Keratinocyte (primary cell): Measurements from ENCODE around the gene CANX. TPM values are rescaled to one million over a fixed set of nuclear protein-coding genes. Genes with fewer than 3 reads are reported as not detected.
"Not testable (repeated sequence)": the region's sequence is repeated elsewhere in the genome, so short reads cannot be mapped to it uniquely, and the experiment has no call there.

Source experiments
- DNase-seq: peaks from one replicate; pipeline ENCODE4 v3.0.0-alpha.2; 2011; ENCODE audit warnings: low read depth, missing footprints, low spot score
- FAIRE-seq: peaks from 2 replicates; lab custom pipeline; 2011; peaks lifted over from hg19 to GRCh38; lab: Jason Lieb, UNC
- H2AFZ ChIP-seq: 2 replicates; pipeline ENCODE4 v1.6.0; 2012; ENCODE audit warnings: low read length, control low read depth, inconsistent platforms; ENCODE audit not compliant: control insufficient read depth
- H3K27ac ChIP-seq: 2 replicates; pipeline ENCODE4 v1.5.1; 2011; ENCODE audit warnings: low read length; ENCODE audit not compliant: control insufficient read depth, insufficient read depth
- H3K27me3 ChIP-seq: 3 replicates; pipeline ENCODE4 v1.6.0; 2011; ENCODE audit warnings: low read length; ENCODE audit not compliant: control insufficient read depth, insufficient read depth; ENCODE audit errors: extremely low read depth
- H3K36me3 ChIP-seq, 2 experiments: 2 replicates in 1 of 2; 3 replicates in 1 of 2; pipeline ENCODE4 v1.5.1; 2011; ENCODE audit warnings: low read length in 2 of 2, mild to moderate bottlenecking in 1 of 2; ENCODE audit not compliant: control insufficient read depth in 2 of 2, insufficient read depth in 2 of 2; ENCODE audit errors: extremely low read depth in 1 of 2
- H3K4me1 ChIP-seq: 3 replicates; pipeline ENCODE4 v1.5.1; 2011; ENCODE audit warnings: low read length; ENCODE audit not compliant: control insufficient read depth, insufficient read depth; ENCODE audit errors: extremely low read depth
- H3K4me2 ChIP-seq: 3 replicates; pipeline ENCODE4 v1.6.0; 2011; ENCODE audit warnings: low read depth, low read length; ENCODE audit not compliant: control insufficient read depth, insufficient read depth; ENCODE audit errors: extremely low read depth
- H3K4me3 ChIP-seq, 3 experiments: fragments of 200-600 bp in 1 of 3; sonication (generic) in 1 of 3; 2 replicates in 2 of 3; 3 replicates in 1 of 3; pipeline ENCODE4 v1.5.1; 2011 to 2016; ENCODE audit warnings: low read length in 3 of 3, mild to moderate bottlenecking in 3 of 3, control low read depth in 2 of 3, inconsistent platforms in 1 of 3, low read depth in 1 of 3, mixed read lengths in 1 of 3, mixed run types in 1 of 3, moderate library complexity in 1 of 3; ENCODE audit not compliant: control insufficient read depth in 2 of 3, insufficient read depth in 2 of 3; ENCODE audit errors: extremely low read depth in 1 of 3
- H3K79me2 ChIP-seq: 2 replicates; pipeline ENCODE4 v1.6.0; 2012; ENCODE audit warnings: low read length; ENCODE audit not compliant: control insufficient read depth, insufficient read depth
- H3K9ac ChIP-seq: 3 replicates; pipeline ENCODE4 v1.6.0; 2011; ENCODE audit warnings: low read length; ENCODE audit not compliant: control insufficient read depth, insufficient read depth; ENCODE audit errors: extremely low read depth
- H3K9me1 ChIP-seq: 3 replicates; pipeline ENCODE4 v1.6.0; 2011; ENCODE audit warnings: low read length; ENCODE audit not compliant: control insufficient read depth, insufficient read depth; ENCODE audit errors: extremely low read depth
- H3K9me3 ChIP-seq: 2 replicates; pipeline ENCODE4 v1.5.1; 2012; ENCODE audit warnings: low read depth, low read length; ENCODE audit not compliant: control insufficient read depth
- H4K20me1 ChIP-seq: 3 replicates; pipeline ENCODE4 v1.6.0; 2011; ENCODE audit warnings: low read length; ENCODE audit not compliant: control insufficient read depth, insufficient read depth; ENCODE audit errors: extremely low read depth
- EZH2 ChIP-seq: IDR thresholded peaks from one replicate; pipeline ENCODE4 v1.6.1; 2012; ENCODE audit warnings: inconsistent platforms, mild to moderate bottlenecking, low read length, moderate library complexity
- dilution Hi-C: fragments of 300-500 bp; cut with MboI; formaldehyde crosslinking; loops from one replicate; pipeline ENCODE4 v1.7.0; 2020; ENCODE audit warnings: low sequenced_read_pairs; ENCODE audit not compliant: extremely low pct_ligation_motif_present
- polyA plus RNA-seq, 5 experiments: library from polyadenylated mRNA; depleted of rRNA in 3 of 5; stranded (reverse) in 3 of 5; stranded (forward) in 1 of 5; unstranded in 1 of 5; fragments of >200 nt; gene quantifications; 1 replicate in 1 of 5; 2 replicates in 3 of 5; 3 replicates in 1 of 5; pipeline versions ENCODE4 v1.2.1 to v1.2.3, GENCODE V29; 2011 to 2012; ENCODE audit warnings: missing spikeins in 2 of 5, low read depth in 1 of 5, low replicate concordance in 1 of 5
- TF ChIP-seq, protein P1 (sequence below), 3 experiments: IDR thresholded peaks in 1 of 3; conservative IDR thresholded peaks in 1 of 3; optimal IDR thresholded peaks in 1 of 3; 2 replicates in 2 of 3; 3 replicates in 1 of 3; pipeline versions ENCODE3 to v1.5.1; 2011; ENCODE audit warnings: low read length in 3 of 3, mild to moderate bottlenecking in 3 of 3, moderate library complexity in 2 of 3, control low read depth in 1 of 3, inconsistent platforms in 1 of 3; ENCODE audit not compliant: insufficient read depth in 2 of 3; ENCODE audit errors: extremely low read depth in 1 of 3

CANX gene
- polyA plus RNA-seq, 1 donor (not counting 4 experiments of a cell fraction or from before 2014, with no cell fraction given): 720 TPM

DNA sequence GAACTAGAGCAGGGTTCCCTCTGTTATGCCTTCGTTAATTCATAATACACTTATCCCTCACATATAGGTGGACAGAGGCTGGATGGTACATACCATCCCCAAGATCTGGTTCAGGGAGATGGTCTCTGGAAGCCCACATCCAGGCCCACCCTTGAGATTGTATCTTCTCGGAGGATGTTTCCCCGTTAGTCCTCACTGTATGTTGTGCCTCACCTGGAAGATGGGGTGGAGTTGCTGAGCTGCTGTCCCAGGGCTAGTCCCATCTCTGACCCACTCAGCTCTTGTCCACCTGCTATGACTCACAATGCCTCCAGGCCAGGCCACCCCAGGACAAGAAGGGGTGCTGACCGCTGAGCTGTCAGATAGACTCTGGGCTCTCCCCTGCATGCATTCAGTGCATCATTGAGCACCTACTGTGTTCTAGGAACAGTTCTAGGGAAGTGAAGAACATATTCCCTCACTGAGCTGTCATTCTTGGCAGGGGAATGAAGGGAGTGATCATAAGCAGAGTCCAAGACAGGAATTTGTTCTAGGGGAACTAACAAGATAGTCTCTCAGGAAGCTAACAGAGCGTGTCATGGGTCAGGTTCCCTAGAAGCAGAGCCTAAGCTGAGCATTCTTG lies 17.9 kb upstream of the CANX start, which contains the start of gene CBY3:
CBY3 (minus strand) TSS at position 255 of the 622 bp plus-strand sequence; CDS start at position 139, 116 bp downstream.
- TF ChIP-seq EZH2: no peak
- TF ChIP-seq, protein P1, sequence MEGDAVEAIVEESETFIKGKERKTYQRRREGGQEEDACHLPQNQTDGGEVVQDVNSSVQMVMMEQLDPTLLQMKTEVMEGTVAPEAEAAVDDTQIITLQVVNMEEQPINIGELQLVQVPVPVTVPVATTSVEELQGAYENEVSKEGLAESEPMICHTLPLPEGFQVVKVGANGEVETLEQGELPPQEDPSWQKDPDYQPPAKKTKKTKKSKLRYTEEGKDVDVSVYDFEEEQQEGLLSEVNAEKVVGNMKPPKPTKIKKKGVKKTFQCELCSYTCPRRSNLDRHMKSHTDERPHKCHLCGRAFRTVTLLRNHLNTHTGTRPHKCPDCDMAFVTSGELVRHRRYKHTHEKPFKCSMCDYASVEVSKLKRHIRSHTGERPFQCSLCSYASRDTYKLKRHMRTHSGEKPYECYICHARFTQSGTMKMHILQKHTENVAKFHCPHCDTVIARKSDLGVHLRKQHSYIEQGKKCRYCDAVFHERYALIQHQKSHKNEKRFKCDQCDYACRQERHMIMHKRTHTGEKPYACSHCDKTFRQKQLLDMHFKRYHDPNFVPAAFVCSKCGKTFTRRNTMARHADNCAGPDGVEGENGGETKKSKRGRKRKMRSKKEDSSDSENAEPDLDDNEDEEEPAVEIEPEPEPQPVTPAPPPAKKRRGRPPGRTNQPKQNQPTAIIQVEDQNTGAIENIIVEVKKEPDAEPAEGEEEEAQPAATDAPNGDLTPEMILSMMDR (optimal IDR thresholded peaks at IDR 0.05 in 1 of 3, IDR thresholded peaks at IDR 0.05 in 1 of 3, conservative IDR thresholded peaks at IDR 0.05 in 1 of 3; ENCODE audit: extremely low read depth in 1 of 3, insufficient read depth in 2 of 3, low read length in 3 of 3): no peak
- Histone ChIP-seq H3K4me1 (peaks cover 12% of the 10 kb centered on the region), H3K79me2 (peaks cover 10% of the 10 kb centered on the region), H3K27ac (no peak within 1 kb of the TSS), H4K20me1 (no peaks in the 10 kb centered on the region), H2AFZ (no peak within 1 kb of the TSS), H3K27me3 (no peaks in the 10 kb centered on the region), H3K36me3 (no peaks in the 10 kb centered on the region), H3K9me1 (no peaks in the 10 kb centered on the region), H3K9ac (no peak within 1 kb of the TSS), H3K4me2 (no peak within 1 kb of the TSS), H3K9me3 (no peaks in the 10 kb centered on the region), H3K4me3 (no peak within 1 kb of the TSS)
- FAIRE-seq (no peak), DNase-seq (no peak)
- dilution Hi-C loops: no loop called here

- H3K27me3 ChIP-seq, H4K20me1 ChIP-seq, H3K4me3 ChIP-seq, H3K9me1 ChIP-seq, H3K79me2 ChIP-seq, H3K27ac ChIP-seq, H3K9ac ChIP-seq, H3K4me1 ChIP-seq, H3K4me2 ChIP-seq, DNase-seq, dilution Hi-C loops, H2AFZ ChIP-seq, H3K36me3 ChIP-seq, FAIRE-seq, H3K9me3 ChIP-seq: not testable (repeated sequence)
Measured at GRCh38 chr5:179689212-179689611, 9.6 kb upstream of the CANX start.

DNA sequence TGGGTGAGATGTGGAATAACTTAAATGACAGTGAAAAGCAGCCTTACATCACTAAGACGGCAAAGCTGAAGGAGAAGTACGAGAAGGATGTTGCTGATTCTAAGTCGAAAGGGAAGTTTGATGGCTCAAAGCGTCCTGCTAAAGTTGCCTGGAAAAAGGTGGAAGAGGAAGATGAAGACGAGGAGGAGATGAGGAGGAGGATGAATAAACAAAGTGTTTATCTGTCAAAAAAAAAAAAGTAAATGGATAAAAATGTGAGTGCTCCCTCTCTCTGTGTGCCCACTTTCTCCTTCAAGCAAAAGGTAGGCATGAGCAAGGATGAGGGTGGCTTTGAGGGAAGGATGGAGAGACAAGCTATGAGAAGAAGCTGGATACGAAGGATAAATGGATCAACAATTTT lies 4.2 kb upstream of the CANX start:
- Histone ChIP-seq H3K4me3 (no peak overlapping the region), H3K36me3 (no peaks in the 10 kb centered on the region), H3K4me1 (peaks cover 3% of the 10 kb centered on the region), H3K27me3 (no peaks in the 10 kb centered on the region), H3K9me3 (no peaks in the 10 kb centered on the region), H3K27ac (no peak overlapping the region), H2AFZ (no peak overlapping the region), H3K4me2 (no peak overlapping the region), H3K9me1 (no peaks in the 10 kb centered on the region), H3K9ac (no peak overlapping the region), H3K79me2 (peaks cover 8% of the 10 kb centered on the region), H4K20me1 (no peaks in the 10 kb centered on the region)
- dilution Hi-C loops: no loop called here
- FAIRE-seq: no peak
- DNase-seq: no peak
- TF ChIP-seq EZH2: no peak
- TF ChIP-seq, protein P1 (optimal IDR thresholded peaks at IDR 0.05 in 1 of 3, IDR thresholded peaks at IDR 0.05 in 1 of 3, conservative IDR thresholded peaks at IDR 0.05 in 1 of 3; ENCODE audit: extremely low read depth in 1 of 3, insufficient read depth in 2 of 3, low read length in 3 of 3): no peak
